ENCODE results near the gene DELE1. TPM values are rescaled to one million over a fixed set of nuclear protein-coding genes. Genes with fewer than 3 reads are reported as not detected.

The DELE1 gene
- total RNA-seq, 4 donors from 2014 or later: 42.5 to 99.6 (median 59.9) TPM

- 0% methylated on average over 30 of the region's 40 CpGs for WGBS
- peak; percentile 92 to 94 for DNase-seq (ENCODE audit: low spot score in 2 of 2)
- Histone ChIP-seq H3K4me1 (peaks cover 57% of the 10 kb centered on the region), H3K4me3 (peak overlapping the region; percentile 80), H3K36me3 (no peaks in the 10 kb centered on the region), H3K27me3 (peaks cover 78% of the 10 kb centered on the region), H3K27ac (peak overlapping the region; percentile 81), H3K9me3 (no peaks in the 10 kb centered on the region)
- TF ChIP-seq POLR2A (IDR thresholded peaks at IDR 0.05) (no peak), CTCF (IDR thresholded peaks at IDR 0.05) (peak; percentile 90 to 94), POLR2AphosphoS5 (IDR thresholded peaks at IDR 0.05) (peak in 1 of 3 donors; percentile 46), EP300 (IDR thresholded peaks at IDR 0.05) (no peak)
These were observed 44.8 kb upstream of the DELE1 start for GRCh38 chr5:141878711-141879425.

- DNase-seq (ENCODE audit: low spot score in 2 of 2): no peak
These were observed 44.3 kb upstream of the DELE1 start for GRCh38 chr5:141879426-141879759.

GRCh38 chr5:141879941-141880738, 43.5 kb upstream of the DELE1 start:
- Histone ChIP-seq H3K27me3 (peaks cover 78% of the 10 kb centered on the region), H3K4me3 (no peak overlapping the region), H3K9me3 (no peaks in the 10 kb centered on the region), H3K27ac (no peak overlapping the region), H3K36me3 (no peaks in the 10 kb centered on the region), H3K4me1 (peaks cover 55% of the 10 kb centered on the region)
- WGBS: 32% methylated on average over 7 of the region's 7 CpGs
- TF ChIP-seq EP300 (IDR thresholded peaks at IDR 0.05): no peak
- no peak for TF ChIP-seq POLR2AphosphoS5 (IDR thresholded peaks at IDR 0.05)
- TF ChIP-seq POLR2A (IDR thresholded peaks at IDR 0.05): no peak
- no peak for TF ChIP-seq CTCF (IDR thresholded peaks at IDR 0.05)
- no peak for DNase-seq (ENCODE audit: low spot score in 2 of 2)

More at GRCh38 chr5:141879426-141879759, 44.3 kb upstream of the DELE1 start:
- Histone ChIP-seq H3K27me3 (peaks cover 78% of the 10 kb centered on the region), H3K9me3 (no peaks in the 10 kb centered on the region), H3K27ac (no peak overlapping the region), H3K4me3 (no peak overlapping the region), H3K4me1 (peaks cover 57% of the 10 kb centered on the region), H3K36me3 (no peaks in the 10 kb centered on the region)
- 0% methylated on average over 2 of the region's 2 CpGs for WGBS
- TF ChIP-seq CTCF (IDR thresholded peaks at IDR 0.05) (no peak), POLR2A (IDR thresholded peaks at IDR 0.05) (no peak), POLR2AphosphoS5 (IDR thresholded peaks at IDR 0.05) (no peak), EP300 (IDR thresholded peaks at IDR 0.05) (no peak)

- peaks cover 45% of the 10 kb centered on the region for H3K4me1 ChIP-seq
- H3K27me3 ChIP-seq: peaks cover 69% of the 10 kb centered on the region
These were observed 42.5 kb upstream of the DELE1 start for GRCh38 chr5:141880961-141881801.

More at GRCh38 chr5:141880961-141881801, 42.5 kb upstream of the DELE1 start:
- no peak overlapping the region for H3K4me3 ChIP-seq
- peak overlapping the region; percentile 1 for H3K27ac ChIP-seq
- TF ChIP-seq CTCF (IDR thresholded peaks at IDR 0.05): no peak
- no peak for TF ChIP-seq EP300 (IDR thresholded peaks at IDR 0.05)
- TF ChIP-seq POLR2A (IDR thresholded peaks at IDR 0.05): no peak
- peak in 1 of 3 donors; percentile 6 for TF ChIP-seq POLR2AphosphoS5 (IDR thresholded peaks at IDR 0.05)
- 31% methylated on average over 8 of the region's 8 CpGs for WGBS
- no peaks in the 10 kb centered on the region for H3K36me3 ChIP-seq
- no peaks in the 10 kb centered on the region for H3K9me3 ChIP-seq
- DNase-seq (ENCODE audit: low spot score in 2 of 2): no peak

All from suprapubic skin (tissue), 4 donors.